Type B pancreatic cell (in vitro differentiated cells): ENCODE measurements around the gene SND1. TPM values are rescaled to one million over a fixed set of nuclear protein-coding genes. Genes with fewer than 3 reads are reported as not detected.
"Not testable (repeated sequence)": the region's sequence is repeated elsewhere in the genome, so short reads cannot be mapped to it uniquely, and the experiment has no call there.

Experiments
- DNase-seq: peaks from one replicate; pipeline ENCODE4 v3.0.0; 2021; ENCODE audit warnings: mixed read lengths; ENCODE audit not compliant: unreplicated experiment; ENCODE audit errors: extremely low spot score
- H3K27ac Mint-ChIP-seq: 2 replicates; pipeline ENCODE4 v1.8.0; 2021; ENCODE audit warnings: mild to moderate bottlenecking, mixed read lengths
- H3K27me3 Mint-ChIP-seq: 2 replicates; pipeline ENCODE4 v1.8.0; 2021; ENCODE audit warnings: mixed read lengths
- H3K36me3 Mint-ChIP-seq: 2 replicates; pipeline ENCODE4 v1.8.0; 2021; ENCODE audit warnings: mixed read lengths
- H3K4me1 Mint-ChIP-seq: one replicate; pipeline ENCODE4 v1.8.0; 2021; ENCODE audit warnings: mixed read lengths; ENCODE audit not compliant: unreplicated experiment
- H3K4me3 Mint-ChIP-seq: 2 replicates; pipeline ENCODE4 v1.8.0; 2021; ENCODE audit warnings: mild to moderate bottlenecking, mixed read lengths
- H3K9me3 Mint-ChIP-seq: 2 replicates; pipeline ENCODE4 v1.8.0; 2021; ENCODE audit warnings: mixed read lengths
- total RNA-seq: library from RNA; stranded (reverse); gene quantifications from 2 replicates; pipeline ENCODE4 v1.2.1, GENCODE V29; 2021; ENCODE audit warnings: low replicate concordance
- TF ChIP-seq, protein P1 (sequence below): fragments of 200-600 bp; sonication (generic); conservative IDR thresholded peaks from 2 replicates; pipeline ENCODE4 v1.5.0; 2021; ENCODE audit warnings: antibody characterized with exemption, mild to moderate bottlenecking

The SND1 gene
- total RNA-seq, 1 donor from 2014 or later: 199 TPM

DNA sequence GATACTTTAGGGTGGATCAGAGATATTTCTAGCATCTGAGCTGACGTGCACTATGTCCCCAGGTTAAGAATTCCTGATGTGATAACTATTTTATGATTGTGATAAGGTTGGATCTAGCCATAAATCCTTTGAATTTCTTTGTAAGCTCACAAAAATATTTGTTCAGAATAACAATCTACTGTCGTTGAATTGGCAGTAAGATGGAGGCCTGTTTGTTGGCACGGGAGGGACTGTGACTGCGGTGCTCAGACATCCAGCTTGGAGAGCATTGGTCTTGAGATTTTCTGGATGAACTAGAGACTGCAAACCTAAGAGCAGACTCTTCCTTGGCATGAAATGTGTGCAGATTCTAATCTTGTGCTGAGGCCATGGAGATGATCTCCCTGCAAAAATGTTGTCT lies 248.1 kb downstream of the SND1 start:
- H3K4me1 Mint-ChIP-seq: peaks cover 30% of the 10 kb centered on the region
- DNase-seq: no peak
- H3K9me3 Mint-ChIP-seq: no peaks in the 10 kb centered on the region
- no peak overlapping the region for H3K4me3 Mint-ChIP-seq
- no peaks in the 10 kb centered on the region for H3K27me3 Mint-ChIP-seq
- TF ChIP-seq, protein P1, sequence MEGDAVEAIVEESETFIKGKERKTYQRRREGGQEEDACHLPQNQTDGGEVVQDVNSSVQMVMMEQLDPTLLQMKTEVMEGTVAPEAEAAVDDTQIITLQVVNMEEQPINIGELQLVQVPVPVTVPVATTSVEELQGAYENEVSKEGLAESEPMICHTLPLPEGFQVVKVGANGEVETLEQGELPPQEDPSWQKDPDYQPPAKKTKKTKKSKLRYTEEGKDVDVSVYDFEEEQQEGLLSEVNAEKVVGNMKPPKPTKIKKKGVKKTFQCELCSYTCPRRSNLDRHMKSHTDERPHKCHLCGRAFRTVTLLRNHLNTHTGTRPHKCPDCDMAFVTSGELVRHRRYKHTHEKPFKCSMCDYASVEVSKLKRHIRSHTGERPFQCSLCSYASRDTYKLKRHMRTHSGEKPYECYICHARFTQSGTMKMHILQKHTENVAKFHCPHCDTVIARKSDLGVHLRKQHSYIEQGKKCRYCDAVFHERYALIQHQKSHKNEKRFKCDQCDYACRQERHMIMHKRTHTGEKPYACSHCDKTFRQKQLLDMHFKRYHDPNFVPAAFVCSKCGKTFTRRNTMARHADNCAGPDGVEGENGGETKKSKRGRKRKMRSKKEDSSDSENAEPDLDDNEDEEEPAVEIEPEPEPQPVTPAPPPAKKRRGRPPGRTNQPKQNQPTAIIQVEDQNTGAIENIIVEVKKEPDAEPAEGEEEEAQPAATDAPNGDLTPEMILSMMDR: no peak
- peaks cover 6% of the 10 kb centered on the region for H3K36me3 Mint-ChIP-seq
- H3K27ac Mint-ChIP-seq: no peak overlapping the region

DNA sequence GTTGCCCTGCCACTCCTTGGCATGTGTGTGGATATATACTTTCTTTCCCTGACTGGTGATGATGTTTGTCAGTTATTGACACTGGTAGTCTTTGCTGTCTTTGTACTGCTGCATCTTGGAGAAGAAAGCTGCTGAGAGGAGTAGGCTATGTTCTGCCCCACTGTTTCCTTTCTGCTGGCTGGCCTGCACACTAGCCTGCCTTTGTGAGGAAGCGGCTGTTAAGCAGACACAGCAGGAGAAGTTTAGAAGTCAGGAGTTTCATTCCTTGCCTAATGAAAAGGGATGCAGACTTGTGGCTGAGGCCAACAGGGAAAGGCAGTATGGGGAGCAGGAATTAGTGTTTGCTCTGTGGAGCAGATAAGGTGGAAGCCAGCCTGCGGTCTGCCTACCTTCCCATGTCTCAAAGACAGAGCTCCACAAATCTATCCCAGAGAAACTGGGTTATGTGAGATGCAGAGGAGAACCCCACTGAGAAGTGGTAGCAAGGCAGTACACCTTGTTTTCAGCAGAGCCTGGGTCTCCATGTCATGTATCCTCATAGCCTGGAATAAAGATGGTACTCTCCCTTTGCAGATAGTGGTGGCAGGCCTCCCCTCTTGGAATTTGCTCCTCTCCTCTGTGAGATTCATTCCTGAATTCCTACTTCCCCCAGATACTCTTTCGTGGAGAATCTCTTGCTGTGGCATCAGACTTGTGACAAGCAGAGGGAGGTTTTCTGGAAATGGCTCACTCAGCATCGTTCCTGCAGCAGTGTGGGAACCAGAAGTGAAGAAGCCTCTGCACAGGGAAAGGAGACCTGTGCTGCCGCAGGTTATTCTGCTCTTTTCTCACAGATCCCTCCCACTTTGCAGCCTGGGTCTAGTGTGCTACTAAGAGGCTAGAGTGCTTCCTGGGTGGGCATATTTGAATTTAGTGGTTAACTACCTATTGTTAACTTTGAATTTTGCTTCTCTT lies 249.0 kb downstream of the SND1 start:
- DNase-seq: no peak
- Mint-ChIP-seq H3K4me3 (no peak overlapping the region), H3K4me1 (peaks cover 36% of the 10 kb centered on the region), H3K36me3 (peaks cover 11% of the 10 kb centered on the region), H3K27me3 (no peaks in the 10 kb centered on the region), H3K9me3 (no peaks in the 10 kb centered on the region), H3K27ac (no peak overlapping the region)
- TF ChIP-seq, protein P1: no peak

DNA sequence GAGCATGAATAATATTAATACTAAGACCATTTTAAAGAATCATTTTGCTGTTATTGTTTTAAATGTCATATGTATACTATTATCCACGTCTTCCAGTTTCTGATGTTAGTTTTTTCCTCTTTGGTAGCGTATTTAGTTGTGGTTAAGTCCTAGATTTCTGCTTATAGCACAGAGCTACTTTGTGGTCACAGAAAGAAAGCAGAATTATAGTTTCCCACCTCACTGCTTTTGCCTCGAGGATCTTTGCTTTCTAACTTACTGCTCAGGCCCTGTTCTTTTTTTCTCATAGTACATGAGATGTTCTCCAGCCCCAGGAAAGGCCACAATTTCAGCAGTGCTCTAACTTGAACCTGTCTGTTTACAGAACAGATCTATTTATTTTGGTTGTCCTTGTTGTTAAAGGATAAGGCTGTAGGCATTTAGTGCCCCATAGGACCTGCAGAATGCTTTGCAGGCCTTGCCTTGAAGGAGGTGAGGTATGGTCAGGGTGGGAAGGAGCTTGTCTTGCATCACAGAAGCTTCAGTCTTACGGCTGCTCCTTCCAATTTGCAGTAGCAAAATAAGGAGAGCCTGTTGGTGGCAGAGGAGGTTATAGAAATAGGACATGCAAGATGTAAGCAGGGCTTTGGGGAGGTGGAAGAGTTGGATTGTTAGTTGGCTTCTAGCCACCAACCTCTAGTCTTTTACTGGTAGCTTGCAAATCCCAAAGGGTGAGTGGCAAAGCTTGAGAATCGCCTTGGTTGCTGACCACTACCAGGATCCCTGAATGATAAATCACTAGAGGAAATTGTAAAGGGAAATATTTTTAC lies 250.1 kb downstream of the SND1 start:
- DNase-seq: no peak
- TF ChIP-seq, protein P1: no peak
- H3K4me3 Mint-ChIP-seq: no peak overlapping the region
- H3K9me3 Mint-ChIP-seq: no peaks in the 10 kb centered on the region
- H3K36me3 Mint-ChIP-seq: peaks cover 11% of the 10 kb centered on the region
- H3K27me3 Mint-ChIP-seq: no peaks in the 10 kb centered on the region
- peaks cover 43% of the 10 kb centered on the region for H3K4me1 Mint-ChIP-seq
- H3K27ac Mint-ChIP-seq: no peak overlapping the region

DNA sequence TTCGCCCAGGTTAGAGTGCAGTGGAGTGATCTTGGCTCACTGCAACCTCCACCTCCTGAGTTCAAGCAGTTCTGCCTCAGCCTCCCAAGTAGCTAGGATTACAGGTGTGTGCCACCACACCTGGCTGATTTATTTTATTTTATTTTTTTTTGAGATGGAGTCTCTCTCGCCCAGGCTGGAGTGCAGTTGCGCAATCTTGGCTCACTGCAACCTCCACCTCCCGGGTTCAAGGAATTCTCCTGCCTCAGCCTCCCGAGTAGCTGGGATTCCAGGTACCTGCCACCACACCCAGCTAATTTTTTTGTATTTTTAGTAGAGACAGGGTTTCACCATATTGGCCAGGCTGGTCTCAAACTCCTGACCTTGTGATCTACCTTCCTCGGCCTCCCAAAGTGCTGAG lies 250.8 kb downstream of the SND1 start:
- Mint-ChIP-seq H3K4me1 (peaks cover 49% of the 10 kb centered on the region), H3K36me3 (peaks cover 11% of the 10 kb centered on the region)
- not testable (repeated sequence) for H3K9me3 Mint-ChIP-seq, H3K4me3 Mint-ChIP-seq, H3K27ac Mint-ChIP-seq, DNase-seq, H3K27me3 Mint-ChIP-seq

DNA sequence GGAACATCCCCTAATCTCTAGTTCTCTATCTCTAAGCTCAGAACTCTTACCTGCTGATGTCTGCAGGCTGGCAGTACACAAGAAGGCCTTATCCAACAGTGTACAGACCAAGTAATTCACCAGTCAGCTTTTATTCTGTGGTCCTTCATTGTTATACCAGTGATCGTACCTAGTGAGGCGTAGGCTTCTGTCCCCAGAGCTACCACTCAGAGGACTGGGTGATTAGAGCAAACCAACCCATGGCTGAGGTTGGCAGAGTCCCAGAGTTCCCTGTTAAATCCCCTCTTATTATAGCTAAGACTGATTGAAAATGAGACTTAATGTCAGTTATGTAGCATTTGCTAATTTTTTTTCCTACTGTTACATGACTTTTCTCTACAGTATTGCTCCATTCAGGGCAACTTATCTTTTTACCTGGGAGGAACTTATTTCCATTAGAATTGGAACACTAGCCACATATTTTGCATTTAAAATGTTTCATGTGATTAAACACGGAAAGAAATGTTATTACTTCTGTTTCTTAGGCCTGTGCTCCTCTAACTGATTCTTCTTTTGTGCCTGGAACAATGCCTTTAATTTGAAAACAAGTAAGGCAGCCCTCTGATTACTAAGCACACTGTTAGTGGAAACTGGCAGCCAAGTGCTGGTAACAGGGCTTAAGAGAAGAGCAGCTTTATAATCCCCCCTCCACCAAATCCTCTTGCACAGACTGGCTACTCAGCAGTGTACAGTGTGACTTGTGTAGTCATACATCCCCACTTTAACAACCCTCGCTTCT lies 252.1 kb downstream of the SND1 start:
- Mint-ChIP-seq H3K4me1 (peaks cover 59% of the 10 kb centered on the region), H3K27ac (no peak overlapping the region), H3K36me3 (peaks cover 19% of the 10 kb centered on the region), H3K4me3 (no peak overlapping the region), H3K27me3 (no peaks in the 10 kb centered on the region), H3K9me3 (no peaks in the 10 kb centered on the region)
- no peak for DNase-seq
- TF ChIP-seq, protein P1: no peak
